LNCaP clone FGC (cell line): ENCODE measurements around the gene HCLS1.
"Not testable (repeated sequence)": the region's sequence is repeated elsewhere in the genome, so short reads cannot be mapped to it uniquely, and the experiment has no call there.

Source experiments
- DNase-seq: peaks from one replicate; pipeline ENCODE4 v3.0.0-alpha.2; 2011; ENCODE audit warnings: low read depth
- H3K4me3 ChIP-seq: 2 replicates; pipeline ENCODE4 v1.5.1; 2011; ENCODE audit warnings: mild to moderate bottlenecking, low read depth, low read length, control low read depth
- TF ChIP-seq, protein P1 (sequence below): IDR thresholded peaks from 2 replicates; pipeline ENCODE4 v1.5.1; 2012; ENCODE audit warnings: mild to moderate bottlenecking; ENCODE audit not compliant: control insufficient read depth, insufficient read depth; ENCODE audit errors: extremely low read depth

HCLS1 gene

GRCh38 chr3:121626495-121626894 lies 34.2 kb downstream of the HCLS1 start:
- TF ChIP-seq, protein P1, sequence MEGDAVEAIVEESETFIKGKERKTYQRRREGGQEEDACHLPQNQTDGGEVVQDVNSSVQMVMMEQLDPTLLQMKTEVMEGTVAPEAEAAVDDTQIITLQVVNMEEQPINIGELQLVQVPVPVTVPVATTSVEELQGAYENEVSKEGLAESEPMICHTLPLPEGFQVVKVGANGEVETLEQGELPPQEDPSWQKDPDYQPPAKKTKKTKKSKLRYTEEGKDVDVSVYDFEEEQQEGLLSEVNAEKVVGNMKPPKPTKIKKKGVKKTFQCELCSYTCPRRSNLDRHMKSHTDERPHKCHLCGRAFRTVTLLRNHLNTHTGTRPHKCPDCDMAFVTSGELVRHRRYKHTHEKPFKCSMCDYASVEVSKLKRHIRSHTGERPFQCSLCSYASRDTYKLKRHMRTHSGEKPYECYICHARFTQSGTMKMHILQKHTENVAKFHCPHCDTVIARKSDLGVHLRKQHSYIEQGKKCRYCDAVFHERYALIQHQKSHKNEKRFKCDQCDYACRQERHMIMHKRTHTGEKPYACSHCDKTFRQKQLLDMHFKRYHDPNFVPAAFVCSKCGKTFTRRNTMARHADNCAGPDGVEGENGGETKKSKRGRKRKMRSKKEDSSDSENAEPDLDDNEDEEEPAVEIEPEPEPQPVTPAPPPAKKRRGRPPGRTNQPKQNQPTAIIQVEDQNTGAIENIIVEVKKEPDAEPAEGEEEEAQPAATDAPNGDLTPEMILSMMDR: no peak
- no peak for DNase-seq
- H3K4me3 ChIP-seq: no peak overlapping the region

DNA sequence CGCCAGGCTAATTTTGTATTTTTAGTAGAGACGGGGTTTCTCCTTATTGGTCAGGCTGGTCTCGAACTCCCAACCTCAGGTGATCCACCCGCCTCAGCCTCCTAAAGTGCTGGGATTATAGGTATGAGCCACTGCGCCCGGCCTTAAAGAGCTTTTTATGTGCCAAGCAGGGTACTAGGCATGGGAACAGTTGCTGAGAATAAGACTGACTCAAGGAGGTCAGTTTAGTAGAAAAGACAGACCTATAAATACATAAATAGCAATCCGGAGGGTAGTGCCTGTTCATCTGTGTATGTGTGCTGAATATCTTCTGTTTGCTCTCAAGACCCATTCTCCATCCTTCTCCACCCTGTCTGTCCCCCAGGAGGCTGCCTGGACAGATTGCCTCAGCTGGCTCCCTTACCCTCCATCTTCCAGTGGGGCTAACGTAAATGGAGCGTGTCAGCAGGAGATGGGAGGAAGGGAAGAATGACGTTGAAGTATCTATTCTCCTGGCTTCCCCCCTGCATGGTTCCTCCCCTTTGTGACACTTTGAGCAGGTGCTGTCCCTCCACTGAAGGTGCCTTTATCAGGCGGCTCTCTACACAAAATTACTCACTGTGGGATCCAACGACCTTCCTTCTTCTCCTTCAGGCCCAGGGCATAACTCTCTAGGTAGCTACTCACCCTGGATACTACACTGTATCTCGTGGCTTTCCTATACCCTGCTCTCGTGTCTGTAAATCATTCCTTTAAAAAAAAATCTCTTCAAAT lies 36.4 kb downstream of the HCLS1 start:
- TF ChIP-seq, protein P1: no peak
- H3K4me3 ChIP-seq: no peak overlapping the region
- no peak for DNase-seq

DNA sequence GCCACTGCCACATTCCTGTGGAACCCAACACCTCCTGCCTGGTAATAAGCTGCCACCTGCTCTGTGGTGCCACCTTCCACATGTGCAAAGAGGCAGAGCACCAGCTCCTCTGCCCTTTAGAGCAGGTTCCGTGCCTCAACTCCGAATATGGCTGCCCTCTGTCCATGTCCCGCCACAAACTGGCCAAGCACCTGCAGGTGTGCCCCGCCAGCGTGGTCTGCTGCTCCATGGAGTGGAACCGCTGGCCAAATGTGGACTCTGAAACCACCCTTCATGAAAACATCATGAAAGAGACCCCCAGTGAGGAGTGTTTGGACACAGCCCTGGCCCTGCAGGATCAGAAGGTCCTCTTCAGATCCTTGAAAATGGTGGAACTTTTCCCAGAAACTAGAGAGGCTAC lies 39.2 kb downstream of the HCLS1 start:
- TF ChIP-seq, protein P1: no peak
- no peak overlapping the region for H3K4me3 ChIP-seq
- DNase-seq: no peak

DNA sequence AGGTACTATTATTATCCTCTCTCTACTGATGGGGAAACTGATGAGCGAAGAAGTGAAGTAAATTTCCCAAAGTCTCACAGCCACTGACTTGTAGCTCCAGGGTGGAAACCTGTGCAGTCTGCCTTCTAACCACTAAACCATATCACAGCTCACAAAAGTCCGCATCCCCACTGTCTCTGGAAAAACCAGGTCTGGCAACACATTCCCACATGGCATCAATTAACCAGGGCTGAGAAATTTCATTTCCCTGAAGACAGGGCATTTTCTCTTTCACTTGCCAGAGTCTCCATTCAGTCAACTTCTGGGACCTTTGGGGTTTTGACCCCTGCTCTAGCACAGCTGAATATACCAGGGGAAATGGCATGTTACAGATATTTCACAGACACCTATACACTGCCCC lies 41.0 kb downstream of the HCLS1 start:
- no peak overlapping the region for H3K4me3 ChIP-seq
- DNase-seq: no peak
- TF ChIP-seq, protein P1: no peak

DNA sequence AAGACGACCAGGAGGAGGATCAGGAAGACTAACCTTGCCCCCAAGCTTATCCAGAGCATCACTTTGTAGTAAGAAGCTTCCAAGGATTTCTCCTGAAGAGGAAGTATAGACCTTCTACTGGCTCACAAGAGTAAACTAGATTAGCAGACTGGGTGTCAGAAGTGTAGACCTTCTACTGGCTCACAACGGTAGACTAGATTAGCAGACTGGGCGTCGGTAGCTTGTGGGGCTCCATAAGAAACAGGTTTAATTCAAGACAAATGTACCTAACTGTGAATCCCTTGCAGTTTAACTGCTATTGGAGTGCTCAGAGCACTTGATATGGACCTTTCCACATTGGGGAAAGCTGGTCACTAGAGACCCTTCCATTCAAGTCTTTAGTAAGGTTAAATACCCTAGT lies 54.6 kb downstream of the HCLS1 start:
- no peak overlapping the region for H3K4me3 ChIP-seq
- no peak for DNase-seq
- TF ChIP-seq, protein P1: no peak

DNA sequence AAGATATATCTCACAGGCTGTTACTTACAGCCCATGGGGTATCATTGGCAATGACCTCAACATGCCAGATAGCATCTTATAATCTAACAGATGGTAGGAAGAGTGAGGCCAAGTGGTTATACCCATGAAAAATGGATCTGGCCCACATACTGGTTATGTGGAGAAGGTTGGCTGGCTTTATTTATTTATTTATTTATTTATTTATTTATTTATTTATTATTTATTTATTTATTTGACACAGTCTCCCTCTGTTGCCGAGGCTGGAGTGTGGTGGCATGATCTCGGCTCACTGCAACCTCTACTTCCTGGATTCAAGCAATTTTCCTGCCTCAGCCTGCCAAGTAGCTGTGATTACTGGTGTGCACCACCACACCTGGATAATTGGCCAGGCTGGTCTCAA lies 55.9 kb downstream of the HCLS1 start:
- DNase-seq: no peak
- TF ChIP-seq, protein P1: no peak
- H3K4me3 ChIP-seq: no peak overlapping the region

DNA sequence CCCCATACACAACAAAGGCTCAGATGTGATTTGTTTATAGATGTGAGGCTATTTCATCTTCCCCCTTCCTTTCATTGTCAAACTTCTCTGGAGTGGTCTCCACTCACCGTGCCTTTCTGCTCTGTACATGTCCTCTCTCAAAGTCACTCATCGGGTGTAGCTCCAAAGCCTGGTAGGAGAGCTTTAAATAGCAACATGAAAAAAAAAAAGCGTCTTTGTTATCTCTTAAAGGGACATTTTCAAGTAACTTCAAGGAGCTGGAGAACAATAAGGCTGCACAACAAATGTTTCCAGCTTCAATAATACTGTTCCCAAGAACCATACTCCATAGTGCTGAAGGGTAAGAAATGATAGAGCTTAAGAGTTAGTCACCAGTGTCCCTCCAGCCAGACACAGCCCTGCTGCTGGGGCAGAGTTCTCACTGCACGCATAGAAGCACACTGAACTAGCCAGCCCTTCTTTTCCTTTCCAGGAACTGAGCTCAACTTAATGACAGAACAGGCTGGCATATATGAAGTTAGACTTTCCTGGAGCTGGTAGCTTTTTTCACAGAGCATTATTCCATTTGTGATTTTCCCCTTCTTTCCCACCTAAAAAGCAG lies 59.4 kb downstream of the HCLS1 start:
- TF ChIP-seq, protein P1: no peak
- DNase-seq: no peak
- no peak overlapping the region for H3K4me3 ChIP-seq

DNA sequence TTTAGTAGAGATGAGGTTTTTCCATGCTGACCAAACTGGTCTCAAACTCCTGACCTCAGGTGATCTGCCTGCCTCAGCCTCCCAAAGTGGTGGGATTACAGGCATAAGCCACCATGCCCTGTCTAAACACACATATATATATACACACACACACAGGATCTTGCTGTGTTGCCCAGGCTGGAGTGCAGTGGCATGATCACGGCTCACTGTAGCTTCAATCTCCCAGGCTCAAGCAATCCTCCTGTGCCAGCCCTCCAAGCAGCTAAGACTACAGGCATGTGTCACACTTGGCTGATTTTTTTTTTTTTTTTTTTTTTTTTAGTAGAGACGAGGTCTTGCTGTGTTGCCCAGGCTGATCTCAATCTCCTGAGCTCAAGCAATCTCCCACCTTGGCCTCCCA lies 60.8 kb downstream of the HCLS1 start:
- H3K4me3 ChIP-seq, DNase-seq: not testable (repeated sequence)
